GM19397 (cell line): ENCODE measurements around the gene SLC25A24.

Experiments
- ATAC-seq: cut with Tn5 transposase; IDR thresholded peaks from one replicate; pipeline ENCODE4 v1.9.1; 2021; ENCODE audit warnings: mild to moderate bottlenecking, moderate library complexity; ENCODE audit not compliant: unreplicated experiment

SLC25A24 gene

DNA sequence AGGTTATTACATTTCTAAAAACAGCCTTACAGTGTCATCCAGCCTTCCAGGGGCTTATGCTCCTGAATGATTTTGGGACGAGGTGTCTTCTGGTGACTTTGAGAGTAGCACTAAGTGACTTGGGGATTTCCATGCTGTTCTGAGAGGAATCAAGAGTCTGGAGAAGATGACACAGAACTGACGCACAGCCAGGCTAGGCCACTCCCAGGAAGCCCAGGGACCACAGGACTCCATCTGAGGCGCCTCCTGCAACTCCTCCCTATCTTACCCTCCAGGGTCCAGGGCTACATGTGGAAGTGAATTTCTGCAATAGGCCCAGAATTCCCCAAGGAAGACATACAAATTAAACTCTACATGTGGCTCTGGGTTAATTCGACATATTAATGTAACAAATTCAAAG is 92.5 kb downstream of the SLC25A24 start:
- ATAC-seq = no peak

- ATAC-seq = no peak
Observed at GRCh38 chr1:108106775-108107174, 93.4 kb downstream of the SLC25A24 start.

DNA sequence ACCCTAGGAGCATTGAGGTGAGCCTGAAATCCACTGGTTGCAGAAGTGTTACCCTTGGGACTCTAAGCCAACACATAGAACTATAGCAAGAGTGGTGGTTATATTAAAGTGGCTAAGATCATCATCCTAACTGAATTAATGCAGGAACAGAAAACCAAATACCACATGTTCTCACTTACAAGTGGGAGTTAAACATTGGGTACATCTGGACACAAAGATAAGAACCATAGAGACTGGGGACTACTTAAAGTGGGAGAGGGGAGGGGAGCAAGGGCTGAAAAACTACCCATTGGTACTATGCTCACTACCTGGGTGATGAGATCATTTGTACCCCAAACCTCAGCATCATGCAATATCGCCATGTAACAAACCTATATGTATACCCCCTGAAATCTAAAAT is 100.0 kb downstream of the SLC25A24 start:
- no peak for ATAC-seq

- ATAC-seq = no peak
Observed at GRCh38 chr1:108097018-108097417, 103.1 kb downstream of the SLC25A24 start.

- ATAC-seq = no peak
Observed at GRCh38 chr1:108096089-108096488, 104.1 kb downstream of the SLC25A24 start.

DNA sequence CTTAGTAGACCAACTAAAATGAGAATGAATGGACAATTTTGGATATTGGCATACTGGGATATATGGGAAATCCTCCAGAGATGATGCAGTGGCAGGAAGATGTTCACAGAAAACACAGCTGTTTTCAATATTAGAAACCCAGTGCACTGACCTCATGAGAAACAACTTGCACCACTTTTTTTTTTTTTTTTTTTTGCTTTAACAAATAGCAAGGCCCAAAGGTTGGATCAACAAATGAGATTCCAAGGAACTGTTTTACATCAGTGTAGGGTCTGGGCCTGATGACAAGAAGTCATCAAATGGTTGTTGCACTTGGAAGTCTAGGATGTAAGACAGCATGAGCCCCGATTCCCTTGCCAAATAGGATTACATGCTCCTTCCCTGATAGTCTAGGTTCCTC is 110.7 kb downstream of the SLC25A24 start:
- ATAC-seq = no peak

DNA sequence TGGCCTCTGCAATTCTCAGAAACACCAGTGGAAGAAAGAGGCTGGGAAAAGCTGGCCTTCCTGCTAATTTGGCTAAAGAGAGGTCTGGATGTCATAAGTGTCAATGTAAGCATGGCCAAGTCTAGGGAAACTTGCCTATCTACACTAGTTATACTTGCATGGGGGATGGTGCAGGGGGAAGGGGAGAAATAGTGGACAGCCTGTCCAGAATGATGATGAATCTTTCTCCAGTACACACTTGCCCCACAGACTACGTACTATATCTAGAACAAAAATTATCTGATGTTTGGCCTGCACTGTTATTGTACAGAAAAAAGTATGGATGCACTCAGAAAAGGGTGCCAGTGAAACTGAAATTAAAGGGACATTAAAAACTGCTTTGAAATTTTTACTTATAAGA is 114.5 kb downstream of the SLC25A24 start:
- no peak for ATAC-seq

- no peak for ATAC-seq
Observed at GRCh38 chr1:108084866-108085477, 115.2 kb downstream of the SLC25A24 start.
